ENCODE data around the gene YAF2.

Gene YAF2

DNA sequence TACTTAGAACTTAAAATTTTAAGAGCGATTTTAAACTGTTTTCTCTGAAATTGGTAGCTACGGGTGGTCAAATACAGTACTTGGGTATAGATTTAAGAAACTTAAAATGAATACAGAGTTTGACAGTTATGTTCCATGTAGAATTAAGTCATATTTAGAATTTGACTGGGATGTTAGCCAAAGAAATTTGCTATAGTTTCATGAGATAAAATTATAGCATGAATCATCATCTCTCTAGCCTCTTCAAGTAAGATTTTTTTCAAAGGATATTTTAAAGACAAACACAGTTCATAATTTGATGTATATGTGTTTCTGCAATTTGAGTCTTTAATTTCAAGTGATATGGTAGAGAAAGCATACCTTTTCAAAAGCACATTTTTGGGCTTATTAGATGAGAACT lies 46.8 kb upstream of the YAF2 start:
- no peak for TF ChIP-seq EGR1 (IDR thresholded peaks at IDR 0.05)
- TF ChIP-seq YY1 (IDR thresholded peaks at IDR 0.05; ENCODE audit: low read depth), result no peak
- no peak for TF ChIP-seq CEBPB (IDR thresholded peaks at IDR 0.05)
- no peak for TF ChIP-seq RAD21 (IDR thresholded peaks at IDR 0.05; ENCODE audit: low read depth)
- TF ChIP-seq MAX (IDR thresholded peaks at IDR 0.05), result no peak
- no peak for TF ChIP-seq REST (IDR thresholded peaks at IDR 0.05; ENCODE audit: low read depth)
- no peak for TF ChIP-seq ZBTB7A (IDR thresholded peaks at IDR 0.05; ENCODE audit: low read depth)
- TF ChIP-seq CREB1 (IDR thresholded peaks at IDR 0.05; ENCODE audit: low read depth), result no peak
- TF ChIP-seq TEAD4 (IDR thresholded peaks at IDR 0.05), result no peak
- no peak for TF ChIP-seq NFIC (IDR thresholded peaks at IDR 0.05)
- no peak for TF ChIP-seq FOXM1 (IDR thresholded peaks at IDR 0.05; ENCODE audit: borderline replicate concordance, low read depth)
- TF ChIP-seq EP300 (IDR thresholded peaks at IDR 0.05; ENCODE audit: borderline replicate concordance), result no peak
- TF ChIP-seq, protein P1, sequence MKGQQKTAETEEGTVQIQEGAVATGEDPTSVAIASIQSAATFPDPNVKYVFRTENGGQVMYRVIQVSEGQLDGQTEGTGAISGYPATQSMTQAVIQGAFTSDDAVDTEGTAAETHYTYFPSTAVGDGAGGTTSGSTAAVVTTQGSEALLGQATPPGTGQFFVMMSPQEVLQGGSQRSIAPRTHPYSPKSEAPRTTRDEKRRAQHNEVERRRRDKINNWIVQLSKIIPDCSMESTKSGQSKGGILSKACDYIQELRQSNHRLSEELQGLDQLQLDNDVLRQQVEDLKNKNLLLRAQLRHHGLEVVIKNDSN (IDR thresholded peaks at IDR 0.05), result no peak
- no peak for TF ChIP-seq TAF1 (IDR thresholded peaks at IDR 0.05; ENCODE audit: low read depth)
- no peak for TF ChIP-seq TCF12 (IDR thresholded peaks at IDR 0.05; ENCODE audit: low read depth)

DNA sequence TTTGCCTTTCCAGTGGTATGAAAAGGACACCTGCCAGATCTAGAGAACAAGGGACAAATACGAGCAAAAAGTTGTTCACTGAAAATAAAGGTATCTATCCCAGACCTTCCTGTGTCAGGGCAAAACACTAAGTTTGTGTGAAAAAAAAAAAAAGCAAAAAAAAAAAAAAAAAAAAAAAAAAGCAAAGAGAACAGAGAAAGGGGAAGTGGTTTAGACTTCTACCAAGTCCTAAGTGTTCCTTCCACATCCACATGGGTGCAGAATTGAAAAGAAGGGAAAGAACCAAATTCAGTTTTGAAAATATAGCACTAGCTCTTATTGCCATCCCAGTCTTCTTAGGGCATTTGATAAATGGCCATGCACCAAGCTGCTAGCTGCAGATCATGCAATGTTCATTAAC lies 46.1 kb upstream of the YAF2 start:
- TF ChIP-seq MAX (IDR thresholded peaks at IDR 0.05) (no peak), NFIC (IDR thresholded peaks at IDR 0.05) (no peak), ZBTB7A (IDR thresholded peaks at IDR 0.05; ENCODE audit: low read depth) (no peak), RAD21 (IDR thresholded peaks at IDR 0.05; ENCODE audit: low read depth) (no peak), CEBPB (IDR thresholded peaks at IDR 0.05) (no peak), REST (IDR thresholded peaks at IDR 0.05; ENCODE audit: low read depth) (no peak), TAF1 (IDR thresholded peaks at IDR 0.05; ENCODE audit: low read depth) (no peak)

DNA sequence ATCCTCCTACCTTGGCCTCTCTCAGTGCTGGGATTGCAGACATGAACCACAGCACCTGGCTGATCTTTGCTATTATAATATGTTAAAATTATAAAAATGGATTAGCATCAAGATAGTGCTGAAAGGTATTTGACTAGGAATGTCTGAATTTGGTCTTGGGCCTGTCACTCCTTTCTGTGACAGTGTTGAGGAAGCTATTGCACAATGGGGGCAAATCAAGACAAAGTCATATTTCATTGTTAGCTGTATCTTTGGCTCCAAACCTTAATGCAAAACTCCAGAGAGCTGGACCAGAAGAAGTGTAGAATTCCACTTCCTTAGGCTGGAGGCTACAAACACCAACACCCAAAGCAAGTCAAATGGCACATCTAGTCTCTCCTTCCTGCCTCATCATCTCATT lies 45.7 kb upstream of the YAF2 start:
- TF ChIP-seq REST (IDR thresholded peaks at IDR 0.05; ENCODE audit: low read depth) (no peak), RAD21 (IDR thresholded peaks at IDR 0.05; ENCODE audit: low read depth) (no peak)

DNA sequence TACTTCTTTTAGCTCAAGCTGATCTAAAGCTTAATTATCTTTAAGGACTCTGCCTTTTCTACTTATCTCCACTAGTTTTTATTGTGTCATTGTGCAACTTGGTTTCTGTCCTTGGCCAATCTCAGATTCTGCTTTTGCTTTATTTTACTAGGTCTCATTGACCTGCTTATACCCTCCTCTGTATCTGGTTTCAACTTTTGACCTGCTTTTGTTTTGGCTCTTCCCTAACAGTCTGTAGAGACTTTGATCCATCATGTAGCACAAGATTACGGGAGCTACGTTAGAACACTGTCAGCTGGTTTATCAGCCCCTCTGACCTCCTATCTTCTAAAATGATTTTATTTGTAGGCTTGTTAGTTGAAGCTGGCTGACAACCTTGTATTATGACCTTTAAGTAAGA lies 44.2 kb upstream of the YAF2 start:
- TF ChIP-seq CEBPB (IDR thresholded peaks at IDR 0.05) (no peak), TCF12 (IDR thresholded peaks at IDR 0.05; ENCODE audit: low read depth) (no peak), TEAD4 (IDR thresholded peaks at IDR 0.05) (no peak), ZBTB7A (IDR thresholded peaks at IDR 0.05; ENCODE audit: low read depth) (no peak), FOXM1 (IDR thresholded peaks at IDR 0.05; ENCODE audit: borderline replicate concordance, low read depth) (no peak), TAF1 (IDR thresholded peaks at IDR 0.05; ENCODE audit: low read depth) (no peak), REST (IDR thresholded peaks at IDR 0.05; ENCODE audit: low read depth) (no peak), NFIC (IDR thresholded peaks at IDR 0.05) (no peak), EGR1 (IDR thresholded peaks at IDR 0.05) (no peak), RAD21 (IDR thresholded peaks at IDR 0.05; ENCODE audit: low read depth) (no peak), YY1 (IDR thresholded peaks at IDR 0.05; ENCODE audit: low read depth) (no peak), CREB1 (IDR thresholded peaks at IDR 0.05; ENCODE audit: low read depth) (no peak), EP300 (IDR thresholded peaks at IDR 0.05; ENCODE audit: borderline replicate concordance) (no peak), MAX (IDR thresholded peaks at IDR 0.05) (no peak)
- TF ChIP-seq, protein P1 (IDR thresholded peaks at IDR 0.05), result no peak

Data from Ishikawa (cell line).